H1 (cell line): ENCODE data around the gene SLC39A10. TPM values are rescaled to one million over a fixed set of nuclear protein-coding genes. Genes with fewer than 3 reads are reported as not detected.

Experiments used
- BCL11A ChIP-seq, 2 experiments: IDR thresholded peaks; one replicate each; pipeline ENCODE4 v1.6.1; 2011; ENCODE audit warnings: low read depth in 2 of 2, low read length in 2 of 2, mild to moderate bottlenecking in 2 of 2
- CEBPB ChIP-seq: IDR thresholded peaks from 2 replicates; pipeline ENCODE4 v1.6.1; 2012; ENCODE audit warnings: low read depth, low read length
- CTCF ChIP-seq, 3 experiments: IDR thresholded peaks; 1 replicate in 2 of 3; 2 replicates in 1 of 3; pipeline versions ENCODE4 v1.5.1 to v1.6.1; 2011; ENCODE audit warnings: low read length in 3 of 3, mild to moderate bottlenecking in 3 of 3, inconsistent platforms in 2 of 3, low read depth in 1 of 3, moderate library complexity in 1 of 3; ENCODE audit not compliant: insufficient read depth in 1 of 3; ENCODE audit errors: control extremely low read depth in 1 of 3
- EZH2 ChIP-seq: fragments of 200-600 bp; sonication (generic); IDR thresholded peaks from 2 replicates; pipeline ENCODE4 v1.7.1; 2012; ENCODE audit warnings: low read depth, mild to moderate bottlenecking, moderate library complexity, low read length, inconsistent platforms; ENCODE audit not compliant: severe bottlenecking
- JUN ChIP-seq: IDR thresholded peaks from 2 replicates; pipeline ENCODE4 v1.6.1; 2011; ENCODE audit warnings: low read depth, mild to moderate bottlenecking, improper control_type of control experiment, low read length
- SP2 ChIP-seq: IDR thresholded peaks from 2 replicates; pipeline ENCODE4 v1.6.1; 2012; ENCODE audit warnings: mild to moderate bottlenecking, low read length, inconsistent platforms
- TCF12 ChIP-seq: IDR thresholded peaks from 2 replicates; pipeline ENCODE4 v1.6.1; 2011; ENCODE audit warnings: low read depth, mild to moderate bottlenecking, low read length
- polyA plus RNA-seq, 7 experiments: library from polyadenylated mRNA; depleted of rRNA in 3 of 7; stranded (reverse) in 5 of 7; unstranded in 2 of 7; fragments of >200 nt in 5 of 7; fragments of 200-250 nt in 2 of 7; gene quantifications; 1 replicate in 5 of 7; 2 replicates in 1 of 7; 4 replicates in 1 of 7; pipeline versions ENCODE4 v1.2.1 to v1.2.3, GENCODE V29; 2011 to 2013; ENCODE audit warnings: missing spikeins in 2 of 7, mixed read lengths in 2 of 7
- total RNA-seq: library from RNA; stranded (reverse); fragmentation: NEBNext Ultra II Directional; extraction: Animal tissue kit (Norgen Biotek cat#: 25700); gene quantifications from 2 replicates; pipeline ENCODE4 v1.2.1, GENCODE V29; 2021

SLC39A10 gene
- total and polyA plus RNA-seq, 2 of the 8 experiments (the other 6 are each of a cell fraction or from before 2014, with no cell fraction given): 68.1 to 234 TPM

DNA sequence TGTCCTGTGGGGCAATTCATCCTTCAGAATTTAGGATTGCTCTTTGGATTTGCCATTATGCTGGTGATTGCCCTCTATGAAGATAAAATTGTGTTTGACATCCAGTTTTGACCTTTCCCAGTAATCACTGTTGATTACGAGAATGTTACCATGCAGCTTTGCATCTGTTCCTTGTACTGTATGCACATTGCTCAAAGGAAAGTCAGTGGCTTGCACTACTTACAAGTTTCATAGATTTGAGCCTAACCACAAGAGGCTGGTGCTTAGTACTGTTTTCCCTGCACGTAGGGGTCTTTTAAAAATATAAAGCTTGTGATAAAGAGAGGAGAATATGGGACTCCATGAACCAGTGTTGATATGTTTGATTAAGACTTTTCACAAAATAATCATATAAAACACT is 77.9 kb downstream of the SLC39A10 start (continued):
- no peak for TF ChIP-seq BCL11A (IDR thresholded peaks at IDR 0.05; ENCODE audit: low read depth in 2 of 2, low read length in 2 of 2)
- TF ChIP-seq TCF12: no peak
- no peak for TF ChIP-seq CEBPB
- TF ChIP-seq SP2: no peak
- TF ChIP-seq JUN: no peak
- no peak for TF ChIP-seq EZH2
- no peak for TF ChIP-seq CTCF (IDR thresholded peaks at IDR 0.05; ENCODE audit: control extremely low read depth in 1 of 3, insufficient read depth in 1 of 3, low read depth in 1 of 3, low read length in 3 of 3)
- TF ChIP-seq, all 59 proteins: peak for 0
